Endothelial cell of umbilical vein (primary cell): ENCODE results near the gene ACTG2. TPM values are rescaled to one million over a fixed set of nuclear protein-coding genes. Genes with fewer than 3 reads are reported as not detected.

Experiments
- BruUV-seq: library from RNA; stranded (reverse); fragments of 400-500 nt; replicated peaks from 2 replicates; lab custom pipeline; 2021; lab: Mats Ljungman, UMichigan
- CTCF ChIA-PET: fragments of 300-600, 350-600 bp; sonication (Branson Sonifier 250); formaldehyde crosslinking; loops from one replicate; lab custom pipeline; 2021; ENCODE audit warnings: antibody characterized with exemption, inconsistent platforms; lab: Charles Lee
- POLR2A ChIA-PET: fragments of 300-600, 350-600 bp; sonication (Branson Sonifier 250); formaldehyde crosslinking; loops from one replicate; lab custom pipeline; 2021; ENCODE audit warnings: antibody characterized with exemption, inconsistent platforms; lab: Charles Lee
- DNase-seq: peaks from one replicate; pipeline ENCODE4 v3.0.0-alpha.2; 2011; ENCODE audit warnings: low read depth, low spot score
- FAIRE-seq: peaks from 2 replicates; lab custom pipeline; 2011; peaks lifted over from hg19 to GRCh38; lab: Jason Lieb, UNC
- H2AFZ ChIP-seq: 2 replicates; pipeline ENCODE4 v1.6.0; 2012; ENCODE audit warnings: low read depth, low read length, control low read depth, inconsistent platforms
- H3K27ac ChIP-seq: 2 replicates; pipeline ENCODE4 v1.5.1; 2011; ENCODE audit warnings: low read depth, mild to moderate bottlenecking, control low read depth, low read length, moderate library complexity; ENCODE audit not compliant: insufficient read depth
- H3K27me3 ChIP-seq, 2 experiments: 2 replicates each; pipeline versions ENCODE4 v1.6.0 to v1.6.1; 2011; ENCODE audit warnings: low read length in 2 of 2, mixed read lengths in 1 of 2; ENCODE audit not compliant: control insufficient read depth in 2 of 2, insufficient read depth in 2 of 2
- H3K36me3 ChIP-seq, 2 experiments: 2 replicates in 1 of 2; 3 replicates in 1 of 2; pipeline ENCODE4 v1.5.1; 2011; ENCODE audit warnings: low read length in 2 of 2, mild to moderate bottlenecking in 1 of 2, moderate library complexity in 1 of 2; ENCODE audit not compliant: control insufficient read depth in 2 of 2, insufficient read depth in 2 of 2; ENCODE audit errors: extremely low read depth in 1 of 2
- H3K4me1 ChIP-seq: 3 replicates; pipeline ENCODE4 v1.5.1; 2011; ENCODE audit warnings: mild to moderate bottlenecking, low read length; ENCODE audit not compliant: control insufficient read depth, insufficient read depth; ENCODE audit errors: extremely low read depth
- H3K4me2 ChIP-seq: 2 replicates; pipeline ENCODE4 v1.6.1; 2011; ENCODE audit warnings: low read length, control low read depth, mixed read lengths; ENCODE audit not compliant: insufficient read depth
- H3K4me3 ChIP-seq, 3 experiments: fragments of 200-600 bp in 1 of 3; sonication (generic), shearing (Covaris generic) in 1 of 3; replicated peaks in 1 of 3; 2 replicates each; pipeline ENCODE4 v1.5.1; 2011 to 2016; ENCODE audit warnings: control low read depth in 3 of 3, low read length in 3 of 3, mild to moderate bottlenecking in 2 of 3, inconsistent platforms in 1 of 3, low read depth in 1 of 3, moderate library complexity in 1 of 3; ENCODE audit not compliant: insufficient read depth in 1 of 3
- H3K79me2 ChIP-seq: 2 replicates; pipeline ENCODE4 v1.6.0; 2012; ENCODE audit warnings: low read length, inconsistent platforms; ENCODE audit not compliant: control insufficient read depth, insufficient read depth
- H3K9ac ChIP-seq: replicated peaks from 2 replicates; pipeline ENCODE3; 2011; ENCODE audit warnings: low read length, control low read depth; ENCODE audit not compliant: insufficient read depth; ENCODE audit errors: extremely low read depth
- H3K9me1 ChIP-seq: replicated peaks from 3 replicates; pipeline ENCODE4 v1.6.0; 2011; ENCODE audit warnings: mild to moderate bottlenecking, low read length; ENCODE audit not compliant: control insufficient read depth, insufficient read depth; ENCODE audit errors: extremely low read depth
- H3K9me3 ChIP-seq: replicated peaks from 2 replicates; pipeline ENCODE4 v1.5.1; 2012; ENCODE audit warnings: low read length, inconsistent platforms; ENCODE audit not compliant: control insufficient read depth, insufficient read depth
- H4K20me1 ChIP-seq: replicated peaks from 2 replicates; pipeline ENCODE3; 2011; ENCODE audit warnings: mild to moderate bottlenecking, low read length; ENCODE audit not compliant: control insufficient read depth, insufficient read depth; ENCODE audit errors: extremely low read depth
- CTCF ChIP-seq, 2 donors: IDR thresholded peaks; 1 replicate in 1 of 2; 2 replicates in 1 of 2; pipeline ENCODE4 v1.5.1; 2011; ENCODE audit warnings: low read length in 2 of 2, mild to moderate bottlenecking in 2 of 2, moderate library complexity in 2 of 2, control low read depth in 1 of 2, inconsistent platforms in 1 of 2, low read depth in 1 of 2; ENCODE audit not compliant: insufficient read depth in 1 of 2; ENCODE audit errors: extremely low read depth in 1 of 2
- GATA2 ChIP-seq: IDR thresholded peaks from 2 replicates; pipeline ENCODE4 v1.7.0; 2011; ENCODE audit warnings: low read depth, mild to moderate bottlenecking, moderate library complexity, mixed read lengths, low read length; ENCODE audit not compliant: insufficient read length, insufficient read depth
- JUN ChIP-seq: IDR thresholded peaks from 2 replicates; pipeline ENCODE4 v1.6.1; 2011; ENCODE audit warnings: borderline replicate concordance, low read depth; ENCODE audit not compliant: insufficient read length, insufficient read depth
- dilution Hi-C: fragments of 300-500 bp; cut with MboI; formaldehyde crosslinking; loops from one replicate; pipeline ENCODE4 v1.15.0; 2019; ENCODE audit warnings: low sequenced_read_pairs; ENCODE audit not compliant: extremely low pct_ligation_motif_present
- intact Hi-C: fragments of 100-400 bp; cut with micrococcal nuclease; formaldehyde crosslinking; loops from one replicate; pipeline ENCODE4 v1.10.0; 2022
- polyA plus RNA-seq, 4 experiments: library from polyadenylated mRNA; depleted of rRNA in 3 of 4; stranded (reverse) in 3 of 4; unstranded in 1 of 4; fragments of >200 nt; gene quantifications; 2 replicates each; pipeline versions ENCODE4 v1.2.1 to v1.2.3, GENCODE V29; 2011 to 2012; ENCODE audit warnings: missing spikeins in 1 of 4
- total RNA-seq: library from RNA; stranded (reverse); gene quantifications from 2 replicates; pipeline ENCODE4 v1.2.3, GENCODE V29; 2021

ACTG2 gene
- total and polyA plus RNA-seq, 2 donors (not counting 3 experiments of a cell fraction or from before 2014, with no cell fraction given): not detected

- H3K9me3 ChIP-seq: no peaks in the 10 kb centered on the region
- no peak overlapping the region for H3K27ac ChIP-seq
These were observed 70.0 kb downstream of the ACTG2 start for GRCh38 chr2:73962798-73963197.

More at GRCh38 chr2:73962798-73963197, 70.0 kb downstream of the ACTG2 start:
- Histone ChIP-seq H3K9ac (no peak overlapping the region), H3K79me2 (no peaks in the 10 kb centered on the region), H3K4me1 (no peaks in the 10 kb centered on the region), H3K9me1 (no peaks in the 10 kb centered on the region), H3K4me3 (no peak overlapping the region), H4K20me1 (no peaks in the 10 kb centered on the region), H3K4me2 (no peak overlapping the region), H3K27me3 (no peaks in the 10 kb centered on the region), H2AFZ (no peak overlapping the region), H3K36me3 (peaks cover 2% of the 10 kb centered on the region in 2 experiments)
- DNase-seq: no peak
- FAIRE-seq: no peak
- ChIA-PET POLR2A (no interaction called here), CTCF (interaction anchor here (1.7 kb wide), 1 partner anchor 8 kb away, joined by 5 read pairs; no protein-coding TSS in a partner anchor)
- dilution Hi-C loops: no loop called here
- no TSS peak for BruUV-seq
- intact Hi-C loops: no loop called here
- TF ChIP-seq CTCF (IDR thresholded peaks at IDR 0.05; ENCODE audit: extremely low read depth in 1 of 2, insufficient read depth in 1 of 2, low read depth in 1 of 2, low read length in 2 of 2): no peak
- TF ChIP-seq JUN: no peak
- no peak for TF ChIP-seq GATA2
